ENCODE results near the gene MED13L. TPM values are rescaled to one million over a fixed set of nuclear protein-coding genes. Genes with fewer than 3 reads are reported as not detected.
A peak's percentile ranks its signal among the peaks of the same experiment; 100 is the strongest.

MED13L gene
- total RNA-seq, 1 experiment from 2014 or later, result 94.1 TPM

DNA sequence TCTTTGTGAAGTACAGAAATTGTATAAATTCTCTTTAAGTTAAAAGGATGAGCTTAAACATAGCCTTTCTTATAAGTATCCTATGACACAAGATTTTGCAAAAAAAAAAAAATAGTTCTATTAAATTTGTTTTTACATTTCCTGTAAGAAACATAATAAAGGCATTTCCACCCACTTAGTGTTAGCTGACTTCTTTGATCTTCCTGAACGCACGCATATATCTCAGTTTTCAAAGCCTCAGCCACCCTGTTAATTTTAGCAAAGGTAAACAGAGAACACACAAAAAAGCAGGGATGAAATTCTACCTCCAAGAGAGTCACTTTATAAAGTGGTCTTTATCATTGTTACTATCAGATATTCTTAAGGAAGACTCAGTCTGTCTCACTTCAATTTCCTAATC is 277.9 kb downstream of the MED13L start:
- CTCF ChIA-PET, result interaction anchor here (0.6 kb wide), 2 partner anchors 70 to 277 kb away, joined by 3 to 9 read pairs; no protein-coding TSS in a partner anchor
- no peak overlapping the region for H3K4me3 ChIP-seq (ENCODE audit: low read depth, low read length, poor library complexity, severe bottlenecking)
- H3K36me3 ChIP-seq (ENCODE audit: insufficient read depth, low read length, poor library complexity, severe bottlenecking), result peaks cover 15% of the 10 kb centered on the region
- H3K27me3 ChIP-seq (replicated peaks; ENCODE audit: insufficient read depth, low read depth, low read length, poor library complexity), result no peaks in the 10 kb centered on the region
- intact Hi-C loops (cut with micrococcal nuclease; ENCODE audit: unreplicated experiment), result loop anchor here (2.0 to 5.0 kb wide), 5 partner anchors 237 to 708 kb away; partner anchors contain the start of gene MED13L
- H3K9me3 ChIP-seq (ENCODE audit: low read depth, low read length, poor library complexity, severe bottlenecking), result no peaks in the 10 kb centered on the region
- no TSS peak for BruUV-seq (replicated peaks)
- POLR2A ChIA-PET (ENCODE audit: low non-redundant PET), result no interaction called here
- DNase-seq (ENCODE audit: low spot score), result no peak
- TF ChIP-seq, protein P1, sequence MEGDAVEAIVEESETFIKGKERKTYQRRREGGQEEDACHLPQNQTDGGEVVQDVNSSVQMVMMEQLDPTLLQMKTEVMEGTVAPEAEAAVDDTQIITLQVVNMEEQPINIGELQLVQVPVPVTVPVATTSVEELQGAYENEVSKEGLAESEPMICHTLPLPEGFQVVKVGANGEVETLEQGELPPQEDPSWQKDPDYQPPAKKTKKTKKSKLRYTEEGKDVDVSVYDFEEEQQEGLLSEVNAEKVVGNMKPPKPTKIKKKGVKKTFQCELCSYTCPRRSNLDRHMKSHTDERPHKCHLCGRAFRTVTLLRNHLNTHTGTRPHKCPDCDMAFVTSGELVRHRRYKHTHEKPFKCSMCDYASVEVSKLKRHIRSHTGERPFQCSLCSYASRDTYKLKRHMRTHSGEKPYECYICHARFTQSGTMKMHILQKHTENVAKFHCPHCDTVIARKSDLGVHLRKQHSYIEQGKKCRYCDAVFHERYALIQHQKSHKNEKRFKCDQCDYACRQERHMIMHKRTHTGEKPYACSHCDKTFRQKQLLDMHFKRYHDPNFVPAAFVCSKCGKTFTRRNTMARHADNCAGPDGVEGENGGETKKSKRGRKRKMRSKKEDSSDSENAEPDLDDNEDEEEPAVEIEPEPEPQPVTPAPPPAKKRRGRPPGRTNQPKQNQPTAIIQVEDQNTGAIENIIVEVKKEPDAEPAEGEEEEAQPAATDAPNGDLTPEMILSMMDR (conservative IDR thresholded peaks at IDR 0.05; ENCODE audit: low read depth, low read length), result no peak
- no peak for TF ChIP-seq EZH2 (IDR thresholded peaks at IDR 0.05; ENCODE audit: borderline replicate concordance, low read depth, low read length, poor library complexity, severe bottlenecking)
- H3K4me1 ChIP-seq (ENCODE audit: insufficient read depth, low read length, poor library complexity, severe bottlenecking), result peaks cover 13% of the 10 kb centered on the region
- H3K27ac ChIP-seq (ENCODE audit: low read depth, low read length, poor library complexity, severe bottlenecking), result no peak overlapping the region

DNA sequence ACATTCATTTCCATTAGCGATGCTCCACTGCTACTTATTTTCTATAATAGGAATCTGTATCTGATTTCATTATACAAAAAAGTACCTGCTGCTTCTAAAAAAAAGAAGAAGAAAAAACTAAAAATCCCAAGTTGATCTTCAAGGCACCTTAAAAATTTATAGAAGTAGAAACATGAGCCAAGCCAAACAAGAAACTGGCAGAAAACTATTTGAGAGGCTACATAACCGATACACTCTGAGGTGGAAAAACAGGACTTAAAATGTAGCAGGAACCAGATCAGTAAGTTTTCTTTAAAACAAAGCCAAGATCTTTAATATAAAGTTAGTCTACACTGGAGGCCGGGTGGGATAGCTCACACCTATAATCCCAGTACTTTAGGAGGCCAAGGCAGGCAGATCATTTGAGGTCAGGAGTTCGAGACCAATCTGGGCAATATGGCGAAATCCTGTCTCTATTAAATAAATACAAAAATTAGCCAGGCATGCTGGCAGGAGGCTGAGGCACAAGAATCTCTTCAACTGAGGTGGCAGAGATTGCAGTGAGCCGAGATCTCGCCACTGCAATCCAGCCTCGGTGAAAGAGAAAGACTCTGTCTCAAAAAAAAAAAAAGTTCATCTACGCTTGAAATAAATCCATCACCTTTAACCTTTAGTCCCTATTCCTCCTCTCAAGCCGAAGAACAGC is 278.6 kb downstream of the MED13L start:
- BruUV-seq (replicated peaks), result no TSS peak
- H3K27me3 ChIP-seq (replicated peaks; ENCODE audit: insufficient read depth, low read depth, low read length, poor library complexity), result no peaks in the 10 kb centered on the region
- no peak for DNase-seq (ENCODE audit: low spot score)
- intact Hi-C loops (cut with micrococcal nuclease; ENCODE audit: unreplicated experiment), result loop anchor here (2.0 to 5.0 kb wide), 5 partner anchors 238 to 708 kb away; partner anchors contain the start of gene MED13L
- no peak overlapping the region for H3K4me3 ChIP-seq (ENCODE audit: low read depth, low read length, poor library complexity, severe bottlenecking)
- H3K4me1 ChIP-seq (ENCODE audit: insufficient read depth, low read length, poor library complexity, severe bottlenecking), result peaks cover 13% of the 10 kb centered on the region
- no peak overlapping the region for H3K27ac ChIP-seq (ENCODE audit: low read depth, low read length, poor library complexity, severe bottlenecking)
- no peak for TF ChIP-seq EZH2 (IDR thresholded peaks at IDR 0.05; ENCODE audit: borderline replicate concordance, low read depth, low read length, poor library complexity, severe bottlenecking)
- TF ChIP-seq, protein P1 (conservative IDR thresholded peaks at IDR 0.05; ENCODE audit: low read depth, low read length), result no peak
- CTCF ChIA-PET, result interaction anchor here (1.3 to 1.4 kb wide), 2 partner anchors 10 to 710 kb away, joined by 3 to 4 read pairs; no protein-coding TSS in a partner anchor
- no peaks in the 10 kb centered on the region for H3K9me3 ChIP-seq (ENCODE audit: low read depth, low read length, poor library complexity, severe bottlenecking)
- H3K36me3 ChIP-seq (ENCODE audit: insufficient read depth, low read length, poor library complexity, severe bottlenecking), result peaks cover 15% of the 10 kb centered on the region
- POLR2A ChIA-PET (ENCODE audit: low non-redundant PET), result no interaction called here

DNA sequence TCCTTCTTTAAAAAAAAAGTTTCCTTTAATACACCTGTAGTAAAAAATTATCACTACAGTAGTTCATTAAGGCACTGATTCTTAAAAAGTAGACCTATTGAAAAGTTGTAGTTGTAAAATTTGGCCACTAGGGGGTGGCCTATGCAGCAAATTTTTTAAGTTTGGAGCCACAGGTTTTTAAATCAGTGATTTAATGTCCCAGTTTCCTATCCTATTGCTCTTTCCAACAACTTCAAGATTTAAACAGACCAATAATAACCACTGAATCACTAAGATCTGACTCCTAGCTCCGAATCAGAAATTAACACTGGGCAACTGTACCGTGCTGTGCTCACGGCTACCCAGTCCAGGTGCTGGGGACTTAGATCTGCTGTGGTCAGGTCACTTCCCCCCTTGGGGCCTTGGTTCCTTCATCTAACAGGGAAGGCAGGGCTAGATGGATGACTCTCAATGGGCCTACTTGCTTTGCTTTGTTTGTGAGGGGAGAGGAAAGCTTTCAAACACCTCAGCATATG is 279.3 kb downstream of the MED13L start:
- CTCF ChIA-PET, result interaction anchor here (0.7 to 1.4 kb wide), 4 partner anchors 9 to 710 kb away, joined by 3 to 4 read pairs (median 3); no protein-coding TSS in a partner anchor
- BruUV-seq (replicated peaks), result no TSS peak
- no peaks in the 10 kb centered on the region for H3K9me3 ChIP-seq (ENCODE audit: low read depth, low read length, poor library complexity, severe bottlenecking)
- H3K27me3 ChIP-seq (replicated peaks; ENCODE audit: insufficient read depth, low read depth, low read length, poor library complexity), result no peaks in the 10 kb centered on the region
- peaks cover 15% of the 10 kb centered on the region for H3K36me3 ChIP-seq (ENCODE audit: insufficient read depth, low read length, poor library complexity, severe bottlenecking)
- DNase-seq (ENCODE audit: low spot score), result peak; percentile 75
- TF ChIP-seq, protein P1 (conservative IDR thresholded peaks at IDR 0.05; ENCODE audit: low read depth, low read length), result peak; percentile 83
- no peak for TF ChIP-seq EZH2 (IDR thresholded peaks at IDR 0.05; ENCODE audit: borderline replicate concordance, low read depth, low read length, poor library complexity, severe bottlenecking)
- intact Hi-C loops (cut with micrococcal nuclease; ENCODE audit: unreplicated experiment), result loop anchor here (2.0 to 5.0 kb wide), 5 partner anchors 239 to 709 kb away; partner anchors contain the start of gene MED13L
- POLR2A ChIA-PET (ENCODE audit: low non-redundant PET), result no interaction called here
- H3K4me3 ChIP-seq (ENCODE audit: low read depth, low read length, poor library complexity, severe bottlenecking), result no peak overlapping the region
- H3K27ac ChIP-seq (ENCODE audit: low read depth, low read length, poor library complexity, severe bottlenecking), result no peak overlapping the region
- peaks cover 13% of the 10 kb centered on the region for H3K4me1 ChIP-seq (ENCODE audit: insufficient read depth, low read length, poor library complexity, severe bottlenecking)

Measured in A673 (cell line).